MM.1S (cell line): ENCODE data around the gene RTL5.

Source experiments
- EZH2 ChIP-seq: fragments of 300-600 bp; sonication (generic); optimal IDR thresholded peaks from 2 replicates; pipeline ENCODE3; 2017; ENCODE audit warnings: low read depth, mild to moderate bottlenecking, antibody characterized with exemption, low read length, mixed read lengths
- TF ChIP-seq, protein P1 (sequence below): fragments of 300-600 bp; sonication (generic); IDR thresholded peaks from 2 replicates; pipeline ENCODE4 v1.5.1; 2016; ENCODE audit warnings: antibody characterized with exemption, low read length, mixed read lengths

DNA sequence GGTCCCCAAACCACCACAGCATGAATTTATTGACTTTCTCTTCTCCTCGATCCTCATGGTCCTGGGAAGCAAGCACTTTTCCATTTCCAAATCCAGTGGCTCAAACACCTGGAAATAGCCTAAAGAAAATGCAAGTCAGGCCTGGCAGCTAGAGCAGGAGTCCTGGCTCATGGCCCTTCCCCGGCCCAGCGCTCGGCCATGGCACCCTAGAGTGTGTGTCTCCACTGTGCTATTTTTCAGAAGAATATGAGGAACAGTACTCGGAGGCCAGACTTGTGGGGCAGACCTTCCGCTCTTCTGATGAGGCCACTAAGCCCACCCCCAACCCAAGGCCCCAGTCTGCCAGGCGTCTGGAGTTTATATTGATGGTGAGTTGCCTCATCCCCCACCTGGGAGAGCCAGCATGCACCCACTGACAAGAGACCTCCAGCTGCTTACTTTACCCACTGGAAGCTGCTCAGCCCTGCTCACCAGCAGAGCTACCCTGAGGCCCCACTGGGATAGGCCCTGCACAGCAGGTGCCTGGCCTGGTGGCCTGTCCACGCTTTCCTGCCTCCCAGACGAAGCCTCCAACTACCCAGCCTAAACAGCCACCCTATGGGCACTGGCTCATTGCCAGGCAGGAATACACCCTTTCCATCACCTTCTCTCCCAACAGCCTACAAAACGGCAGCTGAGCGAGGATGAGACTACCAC is 2.3 kb upstream of the RTL5 start:
- TF ChIP-seq, protein P1, sequence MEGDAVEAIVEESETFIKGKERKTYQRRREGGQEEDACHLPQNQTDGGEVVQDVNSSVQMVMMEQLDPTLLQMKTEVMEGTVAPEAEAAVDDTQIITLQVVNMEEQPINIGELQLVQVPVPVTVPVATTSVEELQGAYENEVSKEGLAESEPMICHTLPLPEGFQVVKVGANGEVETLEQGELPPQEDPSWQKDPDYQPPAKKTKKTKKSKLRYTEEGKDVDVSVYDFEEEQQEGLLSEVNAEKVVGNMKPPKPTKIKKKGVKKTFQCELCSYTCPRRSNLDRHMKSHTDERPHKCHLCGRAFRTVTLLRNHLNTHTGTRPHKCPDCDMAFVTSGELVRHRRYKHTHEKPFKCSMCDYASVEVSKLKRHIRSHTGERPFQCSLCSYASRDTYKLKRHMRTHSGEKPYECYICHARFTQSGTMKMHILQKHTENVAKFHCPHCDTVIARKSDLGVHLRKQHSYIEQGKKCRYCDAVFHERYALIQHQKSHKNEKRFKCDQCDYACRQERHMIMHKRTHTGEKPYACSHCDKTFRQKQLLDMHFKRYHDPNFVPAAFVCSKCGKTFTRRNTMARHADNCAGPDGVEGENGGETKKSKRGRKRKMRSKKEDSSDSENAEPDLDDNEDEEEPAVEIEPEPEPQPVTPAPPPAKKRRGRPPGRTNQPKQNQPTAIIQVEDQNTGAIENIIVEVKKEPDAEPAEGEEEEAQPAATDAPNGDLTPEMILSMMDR = no peak
- TF ChIP-seq EZH2 = no peak
